HL-60/S4 treated with retinoic acid at 250 ng/mL for 4 days and 3 days (cell line): ENCODE data around the gene SERPINA6.
"Not testable (repeated sequence)": the region's sequence is repeated elsewhere in the genome, so short reads cannot be mapped to it uniquely, and the experiment has no call there.

Experiments
- in situ Hi-C: fragments of 300-500 bp; cut with MboI; formaldehyde crosslinking; loops from 2 replicates; pipeline ENCODE4 v1.7.0; 2022; ENCODE audit warnings: low sequenced_read_pairs

SERPINA6 gene

GRCh38 chr14:94322648-94323570, at the start of gene SERPINA6:
Gene SERPINA6, minus strand, starts transcription at chr14:94323336. Its CDS starts 8,688 bp downstream, at chr14:94314648.
- in situ Hi-C loops = no loop called here

- in situ Hi-C loops = no loop called here
These were observed 49.0 kb upstream of the SERPINA6 start for GRCh38 chr14:94372021-94372605.

- in situ Hi-C loops = no loop called here
These were observed 47.4 kb upstream of the SERPINA6 start for GRCh38 chr14:94370524-94370910.

GRCh38 chr14:94369766-94370523, 46.8 kb upstream of the SERPINA6 start:
- in situ Hi-C loops = not testable (repeated sequence)

GRCh38 chr14:94368956-94369355, 45.8 kb upstream of the SERPINA6 start:
- in situ Hi-C loops = no loop called here

- in situ Hi-C loops = no loop called here
These were observed 45.1 kb upstream of the SERPINA6 start for GRCh38 chr14:94368243-94368590.

GRCh38 chr14:94367347-94368242, 44.5 kb upstream of the SERPINA6 start:
- in situ Hi-C loops = no loop called here

- in situ Hi-C loops = no loop called here
These were observed 43.2 kb upstream of the SERPINA6 start, which contains the start of gene SERPINA2 for GRCh38 chr14:94366146-94366915. Gene SERPINA2, minus strand, starts transcription at chr14:94366698.

- in situ Hi-C loops = no loop called here
These were observed 42.5 kb upstream of the SERPINA6 start for GRCh38 chr14:94365624-94366023.

GRCh38 chr14:94364964-94365363, 41.8 kb upstream of the SERPINA6 start:
- in situ Hi-C loops = no loop called here

- in situ Hi-C loops = no loop called here
These were observed 40.9 kb upstream of the SERPINA6 start for GRCh38 chr14:94364037-94364436.

- in situ Hi-C loops = no loop called here
These were observed 40.1 kb upstream of the SERPINA6 start for GRCh38 chr14:94363151-94363624.

GRCh38 chr14:94362614-94363133, 39.5 kb upstream of the SERPINA6 start:
- in situ Hi-C loops = no loop called here

GRCh38 chr14:94361682-94362081, 38.5 kb upstream of the SERPINA6 start:
- in situ Hi-C loops = no loop called here

GRCh38 chr14:94360945-94361565, 37.9 kb upstream of the SERPINA6 start:
- in situ Hi-C loops = no loop called here

GRCh38 chr14:94357166-94357565, 34.0 kb upstream of the SERPINA6 start:
- in situ Hi-C loops = no loop called here

- in situ Hi-C loops = no loop called here
These were observed 33.4 kb upstream of the SERPINA6 start for GRCh38 chr14:94356379-94357056.

- in situ Hi-C loops = no loop called here
These were observed 32.2 kb upstream of the SERPINA6 start for GRCh38 chr14:94355191-94355794.
